Subcutaneous abdominal adipose tissue (tissue), 5 donors: ENCODE results near the gene TMEM151B.

Source experiments
- H3K27ac ChIP-seq: one replicate; pipeline ENCODE4 v1.7.0; 2013; ENCODE audit warnings: low read depth, mild to moderate bottlenecking, inconsistent platforms, low read length, moderate library complexity
- H3K27me3 ChIP-seq, 5 donors: one replicate each; pipeline ENCODE4 v1.7.0; 2013; ENCODE audit warnings: low read length in 5 of 5, inconsistent platforms in 1 of 5; ENCODE audit not compliant: control insufficient read depth in 5 of 5, insufficient read depth in 4 of 5
- H3K36me3 ChIP-seq, 5 donors: one replicate each; pipeline ENCODE4 v1.7.0; 2013; ENCODE audit warnings: low read length in 5 of 5; ENCODE audit not compliant: control insufficient read depth in 5 of 5, insufficient read depth in 5 of 5
- H3K4me1 ChIP-seq, 5 donors: one replicate each; pipeline ENCODE4 v1.7.0; 2013; ENCODE audit warnings: low read length in 5 of 5, mild to moderate bottlenecking in 3 of 5, moderate library complexity in 1 of 5; ENCODE audit not compliant: control insufficient read depth in 5 of 5, insufficient read depth in 5 of 5
- H3K4me3 ChIP-seq, 5 donors: one replicate each; pipeline ENCODE4 v1.7.0; 2013; ENCODE audit warnings: low read length in 5 of 5, low read depth in 1 of 5
- H3K9ac ChIP-seq, 5 donors: one replicate each; pipeline ENCODE4 v1.7.0; 2013; ENCODE audit warnings: low read length in 5 of 5, mild to moderate bottlenecking in 4 of 5, moderate library complexity in 3 of 5
- H3K9me3 ChIP-seq, 5 donors: one replicate each; pipeline ENCODE4 v1.7.0; 2013; ENCODE audit warnings: low read length in 5 of 5; ENCODE audit not compliant: control insufficient read depth in 5 of 5
- donor health status: healthy.
- donor health status: healthy.
- donor health status: healthy.
- donor health status: healthy.
- donor health status: healthy.

Gene TMEM151B

DNA sequence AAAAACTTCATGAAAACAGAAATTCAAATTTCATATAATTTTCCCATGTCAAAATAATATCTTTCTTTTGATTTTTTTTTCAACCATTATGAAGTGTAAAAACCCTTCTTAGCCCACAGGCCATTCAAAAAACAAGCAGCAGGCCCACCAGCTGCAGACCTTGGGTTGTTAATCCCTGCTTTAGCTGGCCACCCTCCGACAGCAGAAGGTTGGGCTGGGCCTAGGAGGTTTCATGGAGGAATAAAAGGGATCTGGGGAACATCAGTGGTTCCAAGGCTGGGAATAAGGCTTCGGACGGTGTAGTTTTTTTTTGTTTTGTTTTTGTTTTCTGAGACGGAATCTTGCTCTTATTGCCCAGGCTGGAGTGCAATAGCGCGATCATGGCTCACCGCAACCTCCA, 26.9 kb upstream of the TMEM151B start:
- Histone ChIP-seq H3K9ac (no peak overlapping the region), H3K4me3 (no peak overlapping the region), H3K27me3 (no peaks in the 10 kb centered on the region), H3K36me3 (peaks cover 0 to 4% (median 0%) of the 10 kb centered on the region in 5 donors), H3K9me3 (no peaks in the 10 kb centered on the region), H3K27ac (no peak overlapping the region), H3K4me1 (peaks cover 3 to 24% (median 17%) of the 10 kb centered on the region in 5 donors)

DNA sequence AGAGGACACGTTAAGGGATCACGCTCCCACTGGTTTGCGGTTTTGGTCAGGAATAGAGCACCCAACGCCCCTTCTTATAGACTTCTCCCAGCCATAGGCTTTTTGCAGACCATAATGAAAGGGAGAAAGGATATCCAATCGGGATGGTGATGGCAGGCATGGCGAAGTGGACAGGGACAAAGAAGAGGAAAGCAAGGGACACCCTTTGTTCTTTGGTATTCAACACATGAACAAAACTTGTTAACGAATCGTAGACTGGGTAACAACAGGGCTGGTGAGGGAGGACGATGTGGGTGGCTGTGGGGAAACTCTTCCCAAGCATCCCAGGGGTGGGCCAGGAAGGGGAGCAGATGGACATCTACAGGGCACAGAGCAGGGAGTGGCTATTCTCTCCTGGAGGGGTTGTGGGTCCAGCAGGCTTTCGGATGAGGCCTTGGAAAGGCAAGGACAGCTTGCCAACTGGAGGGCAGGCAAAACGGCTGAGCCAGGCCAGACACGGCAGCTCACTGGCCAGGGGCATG, 24.8 kb upstream of the TMEM151B start:
- peak overlapping the region in 4 of 5 donors; percentile 86 to 99 (median 98) for H3K4me3 ChIP-seq
- H3K36me3 ChIP-seq = peaks cover 12 to 22% (median 21%) of the 10 kb centered on the region in 5 donors
- H3K27ac ChIP-seq = peak overlapping the region; percentile 99
- H3K27me3 ChIP-seq = no peaks in the 10 kb centered on the region
- peaks cover 7 to 39% (median 30%) of the 10 kb centered on the region in 5 donors for H3K4me1 ChIP-seq
- H3K9me3 ChIP-seq = no peaks in the 10 kb centered on the region
- peak overlapping the region in 3 of 5 donors; percentile 92 to 100 (median 100) for H3K9ac ChIP-seq

DNA sequence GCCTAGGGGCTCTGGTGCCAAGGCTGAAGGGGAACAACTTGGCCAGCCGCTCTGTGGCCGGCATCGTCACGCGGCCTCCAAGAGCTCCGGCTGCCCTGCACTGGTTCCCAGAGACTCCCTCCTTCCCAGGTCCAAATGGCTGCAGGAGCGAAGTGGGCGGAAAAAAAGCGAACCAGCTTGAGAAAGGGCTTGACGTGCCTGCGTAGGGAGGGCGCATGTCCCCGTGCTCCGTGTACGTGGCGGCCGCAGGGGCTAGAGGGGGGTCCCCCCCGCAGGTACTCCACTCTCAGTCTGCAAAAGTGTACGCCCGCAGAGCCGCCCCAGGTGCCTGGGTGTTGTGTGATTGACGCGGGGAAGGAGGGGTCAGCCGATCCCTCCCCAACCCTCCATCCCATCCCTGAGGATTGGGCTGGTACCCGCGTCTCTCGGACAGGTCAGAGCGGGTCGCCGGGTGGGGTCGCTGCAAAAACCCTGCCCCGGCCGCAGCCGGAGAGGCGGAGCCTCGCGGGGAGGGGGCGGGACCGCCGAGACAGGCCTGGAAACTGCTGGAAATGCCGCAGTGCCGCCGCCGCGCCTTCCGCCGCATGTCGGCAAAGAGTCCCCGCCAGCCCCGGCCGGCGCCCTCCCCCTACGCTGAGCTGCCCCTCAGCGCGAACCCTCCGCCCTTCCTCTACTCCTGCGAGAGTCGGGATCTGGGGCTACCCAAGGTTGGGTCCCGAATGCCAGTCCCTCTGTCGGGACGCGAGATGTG, 24.2 kb upstream of the TMEM151B start:
- peak overlapping the region; percentile 86 to 99 (median 98) for H3K4me3 ChIP-seq
- H3K27me3 ChIP-seq = no peaks in the 10 kb centered on the region
- no peaks in the 10 kb centered on the region for H3K9me3 ChIP-seq
- peaks cover 7 to 39% (median 30%) of the 10 kb centered on the region in 5 donors for H3K4me1 ChIP-seq
- peaks cover 18 to 29% (median 27%) of the 10 kb centered on the region in 5 donors for H3K36me3 ChIP-seq
- H3K9ac ChIP-seq = peak overlapping the region; percentile 91 to 100 (median 98)
- peak overlapping the region; percentile 99 for H3K27ac ChIP-seq

DNA sequence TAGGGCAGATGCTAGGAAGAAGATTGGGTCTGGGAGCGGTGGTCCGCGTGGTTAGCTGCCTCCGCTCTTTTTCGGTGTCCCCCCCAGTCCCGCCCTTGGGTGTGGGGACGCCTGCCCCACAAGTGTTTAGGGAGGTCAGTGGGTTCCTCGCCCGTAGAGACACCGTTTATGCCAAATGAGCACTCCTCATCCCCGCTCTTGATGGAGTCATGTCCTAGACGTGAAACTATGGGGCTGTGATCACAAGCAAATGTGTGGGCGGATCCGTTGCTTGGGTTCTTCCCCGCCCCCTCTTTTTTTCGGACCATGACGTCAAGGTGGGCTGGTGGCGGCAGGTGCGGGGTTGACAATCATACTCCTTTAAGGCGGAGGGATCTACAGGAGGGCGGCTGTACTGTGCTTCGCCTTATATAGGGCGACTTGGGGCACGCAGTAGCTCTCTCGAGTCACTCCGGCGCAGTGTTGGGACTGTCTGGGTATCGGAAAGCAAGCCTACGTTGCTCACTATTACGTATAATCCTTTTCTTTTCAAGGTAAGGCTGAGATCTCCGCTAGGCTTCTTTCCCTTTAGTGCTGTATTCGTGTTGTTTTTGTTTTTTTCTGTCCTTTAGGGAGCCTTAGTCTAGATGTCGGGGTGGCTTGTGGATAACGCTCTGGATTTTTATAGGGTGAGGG, 23.4 kb upstream of the TMEM151B start, which contains the start of gene HSP90AB1:
Gene HSP90AB1, plus strand, starts transcription at position 439 of the 675 bp plus-strand sequence. CDS start 1,529 bp downstream, outside the sequence.
- H3K4me3 ChIP-seq = peak within 1 kb of the TSS; percentile 86 to 99 (median 98)
- no peaks in the 10 kb centered on the region for H3K27me3 ChIP-seq
- H3K9ac ChIP-seq = peak within 1 kb of the TSS; percentile 91 to 100 (median 98)
- peak within 1 kb of the TSS; percentile 99 for H3K27ac ChIP-seq
- peaks cover 7 to 39% (median 30%) of the 10 kb centered on the region in 5 donors for H3K4me1 ChIP-seq
- H3K9me3 ChIP-seq = no peaks in the 10 kb centered on the region
- H3K36me3 ChIP-seq = peaks cover 22 to 36% (median 34%) of the 10 kb centered on the region in 5 donors

DNA sequence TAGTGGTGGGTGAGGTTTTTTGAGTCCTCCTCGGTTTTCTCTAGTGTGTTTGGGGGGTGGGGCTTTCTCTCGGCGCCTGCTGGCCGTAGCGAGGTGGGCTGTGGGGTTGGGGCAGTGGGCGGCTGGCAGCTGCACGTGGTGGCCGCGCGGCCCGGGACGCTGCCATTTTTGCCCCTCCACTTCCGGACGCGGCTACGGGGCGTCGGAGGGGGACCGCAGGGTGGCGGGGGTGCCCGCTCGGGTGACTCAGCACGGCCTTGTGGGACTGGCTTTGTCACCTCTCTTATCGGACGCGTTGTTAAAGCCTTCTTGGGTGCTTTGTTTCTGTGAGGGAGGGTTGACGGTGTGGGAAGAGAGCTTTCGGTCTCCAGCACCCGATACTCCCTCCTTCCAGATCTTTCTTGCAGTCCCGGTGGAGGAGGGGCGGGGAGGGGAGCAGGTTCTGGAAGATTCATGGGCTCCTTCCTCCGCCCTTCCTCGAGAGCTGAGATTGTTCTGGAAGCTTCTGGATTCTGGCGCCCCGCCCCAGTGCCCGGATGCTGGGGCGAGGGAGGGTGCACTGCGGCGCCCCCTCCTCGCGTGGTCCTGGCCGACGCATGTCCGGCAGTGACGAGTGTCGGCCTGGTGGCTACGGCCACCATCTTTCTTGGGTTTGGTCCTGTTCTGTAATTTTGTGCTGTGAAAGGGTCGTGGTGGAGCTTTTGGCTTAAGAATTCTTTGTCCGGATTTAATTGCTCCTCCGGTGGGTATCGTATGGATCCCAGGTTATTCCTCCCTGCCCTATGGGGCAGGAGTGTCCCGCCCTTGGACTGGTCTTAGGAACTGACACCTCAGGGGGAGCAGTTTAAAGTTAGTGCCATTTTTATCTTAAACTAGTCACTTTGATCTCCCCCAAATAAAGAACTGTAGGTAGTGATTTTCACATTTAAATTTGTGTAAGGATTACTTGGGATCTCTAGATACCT, 22.6 kb upstream of the TMEM151B start:
- Histone ChIP-seq H3K27me3 (no peaks in the 10 kb centered on the region), H3K4me1 (peaks cover 7 to 42% (median 30%) of the 10 kb centered on the region in 5 donors), H3K9ac (peak overlapping the region; percentile 91 to 100 (median 98)), H3K27ac (peak overlapping the region; percentile 99), H3K36me3 (peaks cover 26 to 44% (median 41%) of the 10 kb centered on the region in 5 donors), H3K4me3 (peak overlapping the region; percentile 86 to 99 (median 98)), H3K9me3 (no peaks in the 10 kb centered on the region)

DNA sequence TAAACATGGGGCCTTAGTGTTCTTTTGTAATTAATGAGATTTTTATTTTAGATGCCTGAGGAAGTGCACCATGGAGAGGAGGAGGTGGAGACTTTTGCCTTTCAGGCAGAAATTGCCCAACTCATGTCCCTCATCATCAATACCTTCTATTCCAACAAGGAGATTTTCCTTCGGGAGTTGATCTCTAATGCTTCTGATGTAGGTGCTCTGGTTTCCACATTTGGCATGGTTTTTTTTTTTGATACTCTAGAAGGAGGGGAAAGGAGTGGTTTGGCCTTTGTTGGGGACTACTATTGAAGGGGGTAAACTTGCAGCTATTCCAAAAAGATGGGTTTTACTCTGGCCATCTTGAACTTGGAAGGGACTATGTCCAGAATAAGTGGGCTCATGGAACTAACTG, 21.7 kb upstream of the TMEM151B start:
- Histone ChIP-seq H3K9me3 (no peaks in the 10 kb centered on the region), H3K27me3 (no peaks in the 10 kb centered on the region), H3K4me1 (peaks cover 7 to 42% (median 30%) of the 10 kb centered on the region in 5 donors), H3K9ac (peak overlapping the region; percentile 91 to 100 (median 98)), H3K27ac (peak overlapping the region; percentile 99), H3K4me3 (peak overlapping the region; percentile 85 to 99 (median 97)), H3K36me3 (peaks cover 26 to 53% (median 50%) of the 10 kb centered on the region in 5 donors)

DNA sequence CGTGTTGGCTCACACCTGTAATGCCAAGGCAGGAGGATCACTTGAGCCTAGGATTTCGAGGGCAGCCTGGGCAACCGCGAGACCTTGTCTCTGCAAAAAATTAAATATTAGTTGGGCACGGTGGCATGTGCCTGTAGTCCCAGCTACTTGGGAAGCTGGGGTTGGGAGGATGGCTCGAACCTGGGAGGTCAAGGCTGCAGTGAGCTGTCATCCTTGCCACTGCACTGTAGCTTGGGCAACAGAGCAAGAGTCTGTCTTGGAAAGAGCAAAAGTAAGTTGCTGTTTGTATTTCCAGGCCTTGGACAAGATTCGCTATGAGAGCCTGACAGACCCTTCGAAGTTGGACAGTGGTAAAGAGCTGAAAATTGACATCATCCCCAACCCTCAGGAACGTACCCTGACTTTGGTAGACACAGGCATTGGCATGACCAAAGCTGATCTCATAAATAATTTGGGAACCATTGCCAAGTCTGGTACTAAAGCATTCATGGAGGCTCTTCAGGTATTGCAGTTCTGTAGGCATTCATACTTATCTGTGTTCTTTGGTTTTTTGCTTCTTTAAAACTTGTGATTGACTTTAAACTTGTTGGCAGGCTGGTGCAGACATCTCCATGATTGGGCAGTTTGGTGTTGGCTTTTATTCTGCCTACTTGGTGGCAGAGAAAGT, 21.0 kb upstream of the TMEM151B start:
- H3K36me3 ChIP-seq = peaks cover 29 to 60% (median 57%) of the 10 kb centered on the region in 5 donors
- H3K4me3 ChIP-seq = peak overlapping the region; percentile 85 to 99 (median 97)
- peaks cover 9 to 42% (median 30%) of the 10 kb centered on the region in 5 donors for H3K4me1 ChIP-seq
- H3K27ac ChIP-seq = peak overlapping the region; percentile 99
- H3K9me3 ChIP-seq = no peaks in the 10 kb centered on the region
- H3K9ac ChIP-seq = peak overlapping the region in 3 of 5 donors; percentile 6 to 91 (median 41)
- H3K27me3 ChIP-seq = no peaks in the 10 kb centered on the region

DNA sequence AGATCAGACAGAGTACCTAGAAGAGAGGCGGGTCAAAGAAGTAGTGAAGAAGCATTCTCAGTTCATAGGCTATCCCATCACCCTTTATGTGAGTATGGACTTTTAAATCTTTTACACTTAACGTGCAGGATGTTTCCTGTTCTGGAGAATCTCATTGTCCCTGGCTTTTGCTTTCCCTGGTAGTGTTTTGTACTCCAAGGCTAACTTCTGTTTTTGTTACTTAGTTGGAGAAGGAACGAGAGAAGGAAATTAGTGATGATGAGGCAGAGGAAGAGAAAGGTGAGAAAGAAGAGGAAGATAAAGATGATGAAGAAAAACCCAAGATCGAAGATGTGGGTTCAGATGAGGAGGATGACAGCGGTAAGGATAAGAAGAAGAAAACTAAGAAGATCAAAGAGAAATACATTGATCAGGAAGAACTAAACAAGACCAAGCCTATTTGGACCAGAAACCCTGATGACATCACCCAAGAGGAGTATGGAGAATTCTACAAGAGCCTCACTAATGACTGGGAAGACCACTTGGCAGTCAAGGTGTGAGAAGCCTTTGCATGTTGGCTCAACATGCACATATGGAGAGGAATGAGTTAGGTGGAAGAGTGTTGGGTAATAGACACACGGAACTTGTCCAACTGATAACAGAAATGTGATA, 20.1 kb upstream of the TMEM151B start:
- peaks cover 29 to 70% (median 66%) of the 10 kb centered on the region in 5 donors for H3K36me3 ChIP-seq
- peaks cover 9 to 41% (median 30%) of the 10 kb centered on the region in 5 donors for H3K4me1 ChIP-seq
- no peaks in the 10 kb centered on the region for H3K27me3 ChIP-seq
- H3K9me3 ChIP-seq = no peaks in the 10 kb centered on the region
- peak overlapping the region; percentile 99 for H3K27ac ChIP-seq
- H3K4me3 ChIP-seq = no peak overlapping the region
- peak overlapping the region in 1 of 5 donors; percentile 9 for H3K9ac ChIP-seq
